Femur (tissue), 1 donor: ENCODE measurements around the gene HOXC4.
A peak's percentile ranks its signal among the peaks of the same experiment; 100 is the strongest.

Experiments
- DNase-seq: peaks from one replicate; pipeline ENCODE4 v3.0.0-alpha.2; 2017

The HOXC4 gene

GRCh38 chr12:54016051-54016450 is 37.6 kb upstream of the HOXC4 start:
- DNase-seq, result no peak

GRCh38 chr12:54016478-54016964 is 37.1 kb upstream of the HOXC4 start:
- peak; percentile 82 for DNase-seq

- DNase-seq, result peak; percentile 72
Observed at GRCh38 chr12:54017027-54017788, 36.4 kb upstream of the HOXC4 start.

- DNase-seq, result peak; percentile 95
Observed at GRCh38 chr12:54017878-54018467, 35.7 kb upstream of the HOXC4 start.

- DNase-seq, result peak; percentile 70
Observed at GRCh38 chr12:54018468-54018984, 35.1 kb upstream of the HOXC4 start.

DNA sequence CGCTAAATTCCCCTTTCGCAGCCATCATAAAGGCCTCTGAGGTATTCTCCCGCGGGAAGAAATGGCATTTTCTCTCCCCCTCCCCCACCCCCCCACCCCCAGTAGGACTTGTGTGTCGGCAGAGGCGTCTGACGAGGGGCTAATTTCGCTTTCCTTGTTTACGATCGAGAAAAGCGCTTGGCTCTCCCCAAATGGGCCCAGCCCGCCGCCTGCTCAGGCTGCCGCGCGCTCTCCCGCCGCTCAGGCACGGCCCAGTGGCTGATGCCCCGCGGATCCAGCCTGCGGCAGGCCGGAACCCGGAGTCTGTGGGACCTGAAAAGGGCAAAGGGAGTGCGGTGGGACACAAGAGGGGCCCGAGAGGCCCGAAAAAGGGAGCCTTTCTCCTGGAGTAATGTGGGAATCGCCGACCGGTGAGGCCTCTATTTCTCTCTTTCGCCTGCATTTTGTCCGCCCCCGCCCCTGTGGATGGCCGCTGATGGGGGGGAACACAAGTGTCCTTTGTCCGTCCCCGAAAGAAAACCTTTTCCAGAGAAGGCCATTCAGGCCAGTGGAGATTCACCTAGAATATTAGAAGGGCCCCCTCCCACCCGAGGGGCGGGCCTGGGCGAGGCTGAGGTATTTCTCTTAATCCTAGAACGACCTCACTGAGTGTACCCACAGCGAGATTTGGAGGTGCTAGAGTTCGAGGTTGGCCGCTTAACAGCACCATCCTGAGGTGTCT is 34.4 kb upstream of the HOXC4 start:
- DNase-seq, result peak; percentile 55

GRCh38 chr12:54019924-54020590 is 33.6 kb upstream of the HOXC4 start:
- DNase-seq, result peak; percentile 60

GRCh38 chr12:54020591-54021405 is 32.8 kb upstream of the HOXC4 start:
- no peak for DNase-seq

- no peak for DNase-seq
Observed at GRCh38 chr12:54021432-54022013, 32.1 kb upstream of the HOXC4 start.

DNA sequence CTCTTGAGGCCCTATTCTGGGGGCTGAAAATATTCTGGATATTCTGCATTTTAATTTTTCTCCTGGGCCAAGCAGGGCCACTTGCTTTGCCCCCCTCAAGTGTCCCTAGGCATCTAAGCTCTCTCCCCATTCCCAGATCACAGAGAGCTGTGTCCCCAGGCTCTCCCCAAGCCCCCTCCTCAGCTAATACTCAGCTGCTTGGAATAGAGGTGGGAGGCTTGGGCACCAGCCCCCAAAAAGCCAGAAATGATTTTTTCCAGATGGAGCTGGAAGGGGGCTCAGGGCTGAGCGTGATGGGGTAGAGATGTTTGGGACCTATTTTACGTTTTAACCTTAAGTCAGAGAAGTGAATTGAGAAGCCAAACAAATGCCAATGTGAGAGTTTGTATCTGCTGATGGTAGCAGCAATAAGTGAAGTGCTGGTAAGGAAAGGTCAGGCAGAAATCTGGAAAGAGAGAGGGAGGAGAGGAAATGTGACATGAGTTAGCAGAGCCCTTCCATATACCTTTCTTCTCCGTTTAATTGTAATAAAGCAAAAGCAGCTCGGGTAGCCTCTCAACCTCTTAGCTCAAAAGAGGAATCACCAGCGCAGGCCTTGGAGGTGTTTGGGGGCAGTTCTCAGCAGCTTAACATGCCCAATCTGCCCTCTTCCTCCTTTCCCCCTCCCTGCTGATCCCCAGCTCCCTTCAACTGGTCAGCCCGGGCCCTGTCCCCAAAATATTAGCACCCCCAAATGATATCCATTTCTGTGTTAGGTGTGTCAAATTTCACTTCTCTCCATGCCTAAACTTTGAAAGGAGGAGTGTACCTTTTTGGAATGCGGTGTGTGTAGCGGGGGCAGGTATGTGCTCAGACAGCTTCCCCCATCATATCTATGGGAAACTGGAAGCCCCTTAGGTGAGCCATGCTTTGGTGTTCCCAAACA is 30.4 kb upstream of the HOXC4 start:
- DNase-seq, result no peak

DNA sequence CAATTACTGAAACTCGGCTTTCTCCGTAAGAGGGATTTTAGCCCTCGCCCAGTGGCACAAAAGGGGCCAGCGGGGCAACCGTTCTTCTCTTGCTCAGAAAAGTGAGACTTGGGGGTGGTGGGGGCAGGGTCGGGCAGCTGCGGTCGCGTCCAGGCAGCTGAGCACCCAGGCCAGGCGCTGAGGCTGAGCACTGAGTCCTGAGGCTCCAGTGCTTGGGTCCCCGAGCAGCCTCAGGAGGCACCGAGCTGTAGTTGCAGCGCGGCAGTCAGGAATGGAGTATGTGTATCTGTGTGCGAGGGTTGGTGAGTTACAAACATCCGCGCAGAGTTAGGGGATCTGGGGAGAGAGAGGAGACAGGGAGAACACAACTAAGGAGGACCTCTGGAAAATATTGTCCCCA is 29.5 kb upstream of the HOXC4 start:
- DNase-seq, result peak; percentile 24

DNA sequence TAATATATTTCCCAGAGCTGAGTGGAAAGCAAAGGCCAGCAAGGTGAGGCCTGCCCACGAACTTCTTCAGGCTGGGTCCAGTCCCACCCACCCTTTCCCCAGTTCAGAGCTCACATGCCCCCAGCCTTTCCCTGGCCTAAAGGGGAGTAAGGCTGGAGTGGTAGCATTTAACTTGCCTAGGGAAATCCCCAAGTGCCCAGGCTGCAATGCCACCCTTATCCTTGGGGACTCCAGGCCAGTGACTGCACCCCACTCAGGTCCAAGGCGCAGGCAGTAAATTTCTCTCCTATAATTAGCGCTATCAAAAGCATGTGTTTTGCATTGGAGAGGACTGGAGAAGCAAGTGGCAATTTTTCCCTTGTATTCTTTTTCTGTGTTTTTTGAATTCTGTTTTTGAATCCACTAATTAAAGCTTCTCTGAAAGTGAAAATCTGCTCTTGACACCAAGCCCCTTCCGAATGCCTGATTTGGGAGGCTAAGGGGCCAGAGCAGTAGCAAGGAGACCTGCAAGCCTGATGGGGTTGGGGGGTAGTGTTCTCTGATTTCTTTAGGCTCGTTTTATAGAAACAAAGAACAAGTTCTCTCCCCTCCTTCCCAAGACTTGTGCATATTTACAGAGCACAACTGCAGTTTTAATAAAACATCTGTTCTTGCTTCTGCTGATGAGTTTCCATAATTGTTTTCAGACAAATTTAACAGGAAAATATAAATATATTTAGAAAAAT is 28.9 kb upstream of the HOXC4 start:
- peak; percentile 20 for DNase-seq

GRCh38 chr12:54025499-54026405 is 27.9 kb upstream of the HOXC4 start:
- DNase-seq, result peak; percentile 23

DNA sequence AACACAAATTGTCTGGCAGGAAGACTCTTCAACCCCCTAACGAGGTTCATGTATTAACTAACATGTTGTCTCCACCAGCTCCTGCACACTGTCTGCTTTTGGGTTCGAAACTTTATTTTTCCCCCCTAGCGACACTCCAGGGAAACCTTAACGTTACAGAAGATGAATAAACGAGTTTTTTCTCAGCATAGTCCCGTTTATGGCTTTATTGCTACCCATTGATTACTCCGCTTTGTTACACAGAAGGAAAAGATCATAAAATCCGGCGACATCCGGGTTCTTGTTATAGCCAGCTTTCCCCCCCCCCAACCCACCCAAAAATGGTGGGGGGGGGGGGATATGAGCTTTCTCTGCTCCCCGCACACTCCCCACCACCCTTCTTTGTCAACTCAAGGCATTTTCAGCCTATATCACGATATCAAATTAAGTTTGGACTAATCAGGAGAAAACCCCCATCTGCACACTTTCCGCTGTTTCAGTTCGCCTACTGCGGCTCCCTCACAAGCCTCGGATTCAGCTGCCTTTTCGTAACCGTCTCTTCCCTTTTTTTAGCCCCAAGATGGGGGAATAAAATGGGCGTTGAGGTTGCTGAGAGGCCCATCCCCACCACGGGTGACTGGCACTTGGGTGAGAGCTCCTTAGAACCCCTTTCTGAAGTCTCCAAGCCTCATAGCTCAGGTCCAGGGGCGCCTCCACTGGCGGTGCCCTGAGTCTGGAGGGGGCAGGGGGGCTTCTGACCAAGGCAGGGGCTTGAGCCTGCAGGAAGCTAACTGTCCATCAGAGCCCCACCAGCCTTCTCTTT is 26.8 kb upstream of the HOXC4 start:
- no peak for DNase-seq

DNA sequence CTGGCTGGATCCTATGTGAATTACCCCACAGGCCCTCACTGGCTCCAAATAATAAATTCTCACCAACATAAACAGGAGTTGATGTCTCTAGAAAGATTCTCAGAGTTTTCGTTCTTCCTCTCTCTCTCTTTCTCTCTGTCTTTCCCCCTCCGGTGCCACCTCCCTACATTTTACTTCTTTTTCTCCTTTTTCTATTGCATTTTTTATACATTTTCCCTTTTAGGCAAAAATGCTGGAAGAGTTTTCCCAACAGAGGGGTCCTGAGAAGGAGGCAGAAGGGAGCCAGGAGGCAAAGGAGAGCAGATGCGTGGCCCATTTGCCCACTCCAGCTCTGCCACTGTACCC is 26.2 kb upstream of the HOXC4 start:
- no peak for DNase-seq

DNA sequence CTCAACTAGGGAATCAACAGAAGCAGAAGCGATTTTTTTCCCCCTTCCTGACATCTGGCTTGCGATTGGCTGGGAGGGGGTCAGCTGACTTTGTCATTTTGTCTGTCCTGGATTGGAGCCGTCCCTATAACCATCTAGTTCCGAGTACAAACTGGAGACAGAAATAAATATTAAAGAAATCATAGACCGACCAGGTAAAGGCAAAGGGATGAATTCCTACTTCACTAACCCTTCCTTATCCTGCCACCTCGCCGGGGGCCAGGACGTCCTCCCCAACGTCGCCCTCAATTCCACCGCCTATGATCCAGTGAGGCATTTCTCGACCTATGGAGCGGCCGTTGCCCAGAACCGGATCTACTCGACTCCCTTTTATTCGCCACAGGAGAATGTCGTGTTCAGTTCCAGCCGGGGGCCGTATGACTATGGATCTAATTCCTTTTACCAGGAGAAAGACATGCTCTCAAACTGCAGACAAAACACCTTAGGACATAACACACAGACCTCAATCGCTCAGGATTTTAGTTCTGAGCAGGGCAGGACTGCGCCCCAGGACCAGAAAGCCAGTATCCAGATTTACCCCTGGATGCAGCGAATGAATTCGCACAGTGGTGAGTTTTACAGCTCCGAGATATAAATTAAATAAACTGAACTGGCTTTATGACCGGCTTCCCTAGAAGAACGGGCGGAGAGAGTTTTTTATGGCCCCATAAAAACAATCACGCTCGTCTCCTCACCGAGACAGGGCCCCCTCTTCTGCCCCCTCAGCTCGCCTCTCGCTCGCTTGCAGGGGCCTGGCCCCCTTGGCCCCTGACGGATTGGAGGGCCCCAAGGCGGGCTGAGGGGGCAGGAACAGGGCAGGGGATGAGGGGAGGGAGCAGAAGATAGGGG is 25.1 kb upstream of the HOXC4 start, which contains the start of gene HOXC6:
TSS of gene HOXC6 (plus strand) at position 127 of the 888 bp plus-strand sequence. CDS start at position 209, 82 bp downstream.
- peak; percentile 64 for DNase-seq
